GM21447 (cell line): Measurements from ENCODE around the gene LRRC26.

ENCODE experiments used
- ATAC-seq: cut with Tn5 transposase; IDR thresholded peaks from one replicate; pipeline ENCODE4 v1.9.1; 2021; ENCODE audit not compliant: unreplicated experiment

LRRC26 gene, protein sequence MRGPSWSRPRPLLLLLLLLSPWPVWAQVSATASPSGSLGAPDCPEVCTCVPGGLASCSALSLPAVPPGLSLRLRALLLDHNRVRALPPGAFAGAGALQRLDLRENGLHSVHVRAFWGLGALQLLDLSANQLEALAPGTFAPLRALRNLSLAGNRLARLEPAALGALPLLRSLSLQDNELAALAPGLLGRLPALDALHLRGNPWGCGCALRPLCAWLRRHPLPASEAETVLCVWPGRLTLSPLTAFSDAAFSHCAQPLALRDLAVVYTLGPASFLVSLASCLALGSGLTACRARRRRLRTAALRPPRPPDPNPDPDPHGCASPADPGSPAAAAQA

DNA sequence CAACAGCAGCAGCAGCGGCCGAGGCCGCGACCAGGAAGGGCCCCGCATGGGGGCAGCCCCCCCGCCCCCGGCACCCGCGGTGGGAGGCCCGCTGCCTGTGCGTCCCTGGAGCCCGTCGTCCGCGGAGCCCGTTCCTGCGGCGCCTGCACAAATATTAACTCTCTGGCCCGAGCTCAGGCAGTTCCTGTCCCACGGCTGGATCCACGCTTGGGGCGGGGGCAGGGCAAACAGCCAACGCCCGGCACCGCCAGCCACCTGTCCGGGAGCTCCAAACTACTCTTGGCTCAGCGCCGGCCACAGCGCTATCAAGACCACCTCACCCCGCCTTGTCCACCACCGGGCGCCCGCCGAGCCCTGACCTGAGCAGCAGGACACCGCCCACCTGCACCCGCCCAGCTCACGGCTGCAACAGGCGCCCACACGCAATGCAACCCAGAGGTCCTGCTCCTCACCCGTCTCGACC, at the start of gene LRRC26:
Gene LRRC26 (minus strand): TSS at position 156 of the 463 bp plus-strand sequence. CDS start 108 bp downstream, at position 48.
- ATAC-seq, result no peak

DNA sequence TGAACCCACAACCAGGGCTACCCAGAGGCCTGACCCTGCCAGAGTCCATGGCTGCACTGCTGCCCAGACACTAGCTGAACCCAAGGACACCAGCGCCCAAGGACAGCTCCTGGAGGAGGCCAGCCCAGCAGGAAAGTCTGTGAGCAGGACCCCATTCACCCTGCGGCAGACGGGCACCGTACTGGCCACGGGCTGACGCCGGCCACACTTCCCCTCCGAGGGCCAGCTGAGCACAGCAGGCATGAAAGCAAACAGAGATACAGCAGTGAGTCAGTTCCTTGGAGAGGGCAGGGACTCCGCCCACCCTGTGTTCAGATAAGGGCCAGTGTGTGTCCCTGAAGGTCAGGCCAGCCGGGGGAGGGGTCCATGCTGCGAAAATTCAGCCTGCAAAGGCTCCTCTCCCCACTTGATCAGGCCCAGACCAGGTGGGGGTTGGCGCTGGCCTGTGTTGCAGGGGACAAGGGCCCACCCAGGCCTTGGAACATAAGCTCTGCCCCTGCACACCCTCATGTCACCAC, 49.0 kb upstream of the LRRC26 start:
- ATAC-seq, result no peak

DNA sequence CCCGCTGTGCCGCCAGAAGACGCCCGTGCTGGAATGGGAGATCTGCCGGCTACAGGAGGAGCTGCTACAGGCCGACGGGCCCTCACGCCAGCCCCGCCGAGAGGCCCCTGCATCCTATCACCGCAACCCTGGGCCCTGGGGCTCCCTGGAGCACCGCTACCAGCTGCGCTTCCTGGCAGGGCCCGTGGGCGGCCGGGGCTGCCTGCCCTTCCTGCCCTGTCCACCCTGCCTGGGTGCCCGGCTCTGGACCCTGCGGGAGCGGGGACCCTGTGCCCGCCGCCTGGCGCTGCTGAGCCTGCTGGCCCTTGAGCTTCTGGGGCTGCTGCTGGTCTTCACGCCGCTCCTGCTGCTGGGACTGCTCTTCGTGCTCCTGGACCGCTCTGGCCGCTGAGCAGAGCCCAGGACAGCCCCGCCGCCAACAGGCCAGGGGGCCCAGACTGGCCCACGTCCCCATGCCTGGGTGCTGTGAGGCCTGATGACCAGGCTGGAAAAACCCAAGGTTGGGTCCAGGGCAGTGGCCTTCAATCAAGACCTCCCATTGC, 48.4 kb upstream of the LRRC26 start:
- no peak for ATAC-seq

DNA sequence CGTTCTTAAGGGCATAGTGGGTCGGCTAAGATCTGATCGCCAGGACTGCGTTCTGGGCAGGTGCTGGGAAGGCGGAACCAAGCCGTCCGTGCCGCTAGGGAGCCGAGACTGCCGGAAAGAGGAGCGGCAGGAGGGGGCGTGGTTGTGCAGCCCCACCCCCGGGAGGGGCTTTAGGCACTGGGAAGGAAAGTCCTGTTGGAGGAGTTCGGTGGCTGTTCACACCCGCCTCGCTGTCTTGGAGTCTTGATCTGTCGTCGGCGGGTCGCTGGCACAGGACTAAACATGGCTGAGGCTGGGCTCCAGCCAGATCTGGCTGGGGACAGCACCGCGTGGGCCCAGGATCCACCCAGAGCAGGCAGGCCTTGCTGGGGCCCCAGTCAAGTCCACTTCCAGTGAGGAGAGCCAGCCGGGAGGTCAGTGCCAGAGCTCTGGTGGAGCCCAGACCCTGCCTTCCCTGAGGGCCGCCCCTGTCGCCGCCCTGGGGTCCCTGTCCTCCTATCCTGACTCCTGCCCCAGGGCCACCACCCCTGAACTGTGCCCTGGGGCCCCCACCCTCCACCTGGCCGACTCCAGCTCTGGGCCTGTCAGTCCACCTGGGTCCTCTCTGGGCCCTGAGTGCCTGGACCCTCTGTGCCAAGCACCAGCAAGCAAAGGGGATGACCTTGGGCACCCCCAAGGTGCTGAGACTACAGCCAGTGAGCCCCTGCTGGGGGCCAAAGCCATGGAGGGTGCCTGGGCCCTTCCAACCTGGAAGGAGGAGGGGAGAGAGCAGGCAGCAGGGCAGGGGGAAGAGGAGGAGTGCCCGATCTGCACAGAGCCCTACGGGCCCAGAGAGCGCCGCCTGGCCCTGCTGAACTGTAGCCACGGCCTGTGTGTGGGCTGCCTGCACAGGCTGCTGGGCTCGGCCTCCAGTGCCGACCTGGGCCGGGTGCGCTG, 47.7 kb upstream of the LRRC26 start:
- no peak for ATAC-seq

DNA sequence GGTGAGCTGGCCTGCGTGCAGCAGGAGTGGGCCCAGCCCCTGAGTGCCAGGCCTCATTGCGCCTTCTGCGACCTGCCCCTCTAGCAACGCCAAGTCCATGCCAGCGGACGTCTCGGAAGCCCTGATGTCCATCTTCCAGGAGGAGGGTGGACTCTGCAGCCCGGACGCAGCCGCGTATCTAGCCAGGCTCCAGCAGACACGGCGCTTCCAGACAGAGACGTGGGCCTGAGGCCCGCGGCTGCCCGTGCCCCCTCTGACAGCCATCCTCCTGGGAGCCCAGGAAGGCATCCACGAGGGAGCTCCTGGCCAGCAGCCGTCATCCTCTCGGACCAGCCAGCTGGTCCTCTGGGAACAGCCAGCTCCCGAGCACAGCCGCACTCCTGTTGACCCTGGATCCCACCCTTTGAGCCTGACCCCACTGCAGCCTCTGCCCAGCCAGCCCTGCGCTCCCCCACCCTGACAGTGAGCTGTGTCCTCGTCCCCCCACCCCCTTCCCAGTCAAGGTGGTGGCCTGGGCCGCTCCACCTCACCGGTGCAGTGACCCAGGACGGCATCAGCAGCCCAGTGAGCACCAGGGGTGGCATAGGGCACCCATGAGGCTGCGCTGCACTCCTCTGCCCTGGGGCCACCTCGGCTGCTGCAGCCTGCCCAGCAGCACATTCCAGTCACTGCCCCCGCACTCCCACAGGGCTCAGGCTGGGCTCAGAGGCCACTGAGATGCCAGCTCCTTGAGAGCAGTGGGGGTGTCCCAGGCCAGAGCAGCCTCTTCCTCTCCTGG, 46.5 kb upstream of the LRRC26 start:
- no peak for ATAC-seq

DNA sequence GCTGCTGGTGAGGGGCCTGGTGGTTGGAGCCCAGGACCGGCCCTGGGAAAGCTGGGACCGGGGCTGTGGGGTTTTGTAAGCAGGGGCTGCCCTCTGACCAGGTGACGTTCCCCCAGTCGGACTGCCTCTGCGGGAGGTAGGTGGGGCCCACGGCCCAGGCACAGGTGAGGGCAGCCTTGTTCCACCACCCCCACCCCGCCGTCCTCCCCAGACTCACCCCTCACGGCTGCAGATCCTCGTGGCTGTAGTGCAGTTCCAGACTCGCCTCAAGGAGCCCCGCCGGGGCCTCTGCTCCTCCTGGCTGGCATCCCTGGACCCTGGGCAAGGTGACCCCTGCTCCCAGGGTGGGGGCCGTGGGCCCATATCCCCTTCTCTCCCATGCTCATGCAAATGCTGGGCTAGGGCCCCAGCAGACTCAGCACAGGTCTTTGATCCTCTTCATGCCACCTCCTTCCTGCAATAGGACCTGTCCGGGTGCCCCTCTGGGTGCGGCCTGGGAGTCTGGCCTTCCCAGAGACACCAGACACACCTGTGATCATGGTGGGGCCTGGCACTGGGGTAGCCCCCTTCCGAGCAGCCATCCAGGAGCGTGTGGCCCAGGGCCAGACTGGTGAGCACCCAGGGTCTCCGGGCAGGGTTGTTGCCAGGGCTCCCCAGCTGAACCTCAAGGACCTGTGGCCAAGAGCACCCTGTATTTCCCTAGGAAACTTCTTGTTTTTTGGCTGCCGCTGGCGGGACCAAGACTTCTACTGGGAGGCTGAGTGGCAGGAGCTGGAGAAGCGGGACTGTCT, 45.5 kb upstream of the LRRC26 start:
- no peak for ATAC-seq

DNA sequence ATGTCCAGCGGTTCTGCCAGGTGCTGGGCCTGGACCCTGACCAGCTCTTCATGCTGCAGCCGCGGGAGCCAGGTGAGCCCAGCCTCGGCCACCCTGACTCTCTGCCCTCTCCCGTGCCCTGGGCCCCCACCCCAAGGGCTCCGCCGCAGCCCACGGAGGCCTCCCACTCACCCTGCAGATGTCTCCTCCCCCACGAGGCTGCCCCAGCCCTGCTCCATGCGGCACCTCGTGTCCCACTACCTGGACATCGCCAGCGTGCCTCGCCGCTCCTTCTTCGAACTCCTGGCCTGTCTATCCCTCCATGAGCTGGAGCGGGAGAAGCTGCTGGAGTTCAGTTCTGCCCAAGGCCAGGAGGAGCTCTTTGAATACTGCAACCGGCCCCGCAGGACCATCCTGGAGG, 44.8 kb upstream of the LRRC26 start:
- ATAC-seq, result no peak

DNA sequence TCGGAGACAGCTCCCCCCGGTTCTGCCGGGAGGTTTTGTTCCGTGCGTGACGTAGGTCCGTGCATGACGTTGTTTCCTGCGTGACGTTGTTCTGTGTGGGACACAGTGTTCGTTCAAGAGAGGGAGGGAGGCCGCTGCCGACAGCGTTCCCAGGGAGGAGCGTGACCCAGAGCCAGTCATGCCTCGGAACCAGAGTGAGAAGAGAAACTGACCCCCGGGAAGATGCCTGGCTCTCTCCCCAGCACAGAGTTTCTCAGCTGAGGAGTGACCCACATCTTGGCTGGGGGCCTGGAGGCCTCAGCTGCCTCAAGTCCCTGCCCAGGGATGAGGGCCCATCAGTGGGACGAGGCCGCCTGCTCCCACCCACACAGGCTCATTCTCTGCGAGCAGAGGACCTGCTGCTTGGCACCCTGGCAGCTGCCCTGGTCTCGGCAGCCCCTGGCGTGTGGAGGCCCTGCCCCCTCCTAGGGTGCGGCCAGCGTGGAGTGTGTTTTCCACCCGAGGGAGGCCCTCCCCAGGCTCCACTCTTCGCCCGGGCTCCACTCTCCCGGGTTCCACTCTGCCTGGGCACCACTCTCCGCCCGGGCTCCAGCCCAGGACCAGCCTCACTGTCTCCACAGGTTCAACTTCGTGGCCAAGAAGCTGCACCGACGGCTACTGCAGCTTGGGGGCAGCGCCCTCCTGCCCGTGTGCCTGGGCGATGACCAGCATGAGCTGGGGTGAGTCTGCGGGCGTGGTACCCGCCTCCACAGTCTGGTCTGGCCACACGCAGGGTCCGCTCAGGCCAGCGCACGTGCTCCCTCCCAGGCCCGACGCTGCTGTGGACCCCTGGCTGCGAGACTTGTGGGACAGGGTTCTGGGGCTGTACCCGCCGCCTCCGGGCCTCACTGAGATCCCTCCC, 43.6 kb upstream of the LRRC26 start:
- no peak for ATAC-seq

DNA sequence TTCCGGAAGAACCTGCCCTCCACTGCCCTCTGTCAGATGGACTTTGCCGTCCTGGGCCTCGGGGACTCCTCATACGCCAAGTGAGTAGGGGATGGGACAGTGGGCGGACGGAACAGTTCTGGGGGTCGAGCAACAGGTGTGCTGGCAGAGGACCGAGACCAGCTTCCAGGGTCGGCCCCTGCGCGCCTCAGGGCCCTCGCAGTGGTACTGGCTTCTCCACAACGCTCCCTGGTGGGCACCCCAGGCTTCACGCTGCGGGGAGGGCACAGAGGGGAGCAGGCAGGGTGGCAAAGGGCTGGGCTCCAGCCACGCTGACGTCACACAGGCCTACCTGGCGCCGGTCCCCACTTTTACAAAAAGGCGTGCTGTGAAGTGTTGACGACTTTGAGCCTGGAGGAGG, 42.7 kb upstream of the LRRC26 start:
- ATAC-seq, result no peak

DNA sequence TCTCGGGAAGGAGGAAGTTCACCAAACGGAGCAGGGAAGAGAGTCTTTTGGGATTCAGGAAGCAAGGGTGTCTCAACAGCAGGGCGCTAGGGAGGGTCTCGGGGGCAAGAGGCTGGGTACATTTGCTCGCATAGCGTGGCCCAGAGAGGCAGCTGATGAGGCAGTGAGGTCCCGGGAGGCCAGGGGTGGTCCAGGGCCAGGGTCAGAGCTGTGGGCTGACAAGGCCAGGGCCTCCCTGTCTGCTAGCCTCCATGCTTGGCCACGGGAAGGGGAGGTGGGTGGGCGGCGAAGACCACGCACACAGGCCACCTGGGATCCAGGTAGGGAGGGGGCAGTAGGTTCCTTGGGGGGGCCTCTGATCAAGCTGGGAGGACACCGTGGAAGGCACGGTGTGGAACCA, 41.7 kb upstream of the LRRC26 start:
- ATAC-seq, result no peak

DNA sequence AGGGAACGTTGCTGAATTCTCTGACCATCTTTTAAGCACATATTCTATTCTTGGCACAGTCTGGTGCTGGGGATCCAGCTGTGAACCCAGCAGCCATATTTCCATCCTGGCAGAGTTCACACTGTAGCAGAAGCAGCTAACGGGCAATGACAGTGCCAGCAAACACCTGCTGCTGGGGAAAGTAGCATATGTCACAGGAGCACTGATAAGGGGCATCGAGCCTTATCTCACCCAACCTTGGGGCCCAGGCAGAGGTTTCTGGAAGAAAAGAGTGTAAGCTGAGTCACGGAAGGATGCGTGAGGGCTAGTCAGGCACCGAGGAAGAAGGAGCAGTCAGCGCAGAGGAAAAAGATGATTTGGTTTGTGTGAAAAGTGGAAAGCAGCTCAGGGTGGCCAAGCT, 36.8 kb upstream of the LRRC26 start:
- ATAC-seq, result no peak

DNA sequence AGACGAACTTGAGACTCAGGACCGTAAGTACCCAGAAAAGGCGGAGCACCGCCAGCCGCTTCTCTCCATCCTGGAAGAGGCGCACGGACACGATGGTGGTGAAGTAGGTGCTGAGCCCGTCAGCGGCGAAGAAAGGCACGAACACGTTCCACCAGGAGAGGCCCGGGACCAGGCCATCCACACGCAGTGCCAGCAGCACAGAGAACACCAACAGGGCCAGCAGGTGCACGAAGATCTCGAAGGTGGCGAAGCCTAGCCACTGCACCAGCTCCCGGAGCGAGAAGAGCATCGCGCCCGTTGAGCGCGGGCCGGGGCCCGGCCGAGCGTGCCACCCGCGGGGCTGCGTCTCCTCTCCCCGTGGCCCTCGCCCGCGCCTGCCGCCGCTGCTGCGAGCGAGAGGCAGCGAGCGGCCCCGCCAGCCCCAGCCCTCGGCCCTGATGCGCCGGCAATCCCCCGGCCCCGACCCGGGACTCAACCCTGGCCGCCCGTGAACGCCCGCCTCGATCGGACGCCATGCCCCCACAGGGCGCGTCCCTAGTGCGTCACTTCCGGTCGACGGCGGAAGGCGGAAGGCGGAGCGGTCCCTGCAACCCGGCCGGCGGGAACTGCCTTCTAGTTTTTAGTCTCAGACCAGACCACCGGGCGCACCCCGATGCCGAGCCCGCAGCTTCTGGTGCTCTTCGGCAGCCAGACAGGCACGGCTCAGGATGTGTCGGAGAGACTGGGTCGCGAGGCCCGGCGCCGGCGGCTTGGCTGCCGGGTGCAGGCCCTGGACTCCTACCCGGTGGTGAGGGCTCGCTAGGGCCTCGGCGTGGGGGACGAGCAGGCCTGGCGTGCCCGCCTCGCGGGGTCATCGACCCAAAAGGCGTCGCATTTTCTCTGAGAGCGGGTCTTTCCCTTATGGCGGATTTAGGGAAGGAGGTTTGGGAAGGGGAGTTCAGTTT, 35.5 kb upstream of the LRRC26 start, which contains the start of the genes NDOR1 and TMEM203:
Gene NDOR1 (plus strand): TSS at position 575 of the 944 bp plus-strand sequence. CDS start 78 bp downstream, at position 653.
Gene TMEM203 (minus strand): TSS at position 523 of the 944 bp plus-strand sequence. CDS start 234 bp downstream, at position 289.
- ATAC-seq, result peak; percentile 33

DNA sequence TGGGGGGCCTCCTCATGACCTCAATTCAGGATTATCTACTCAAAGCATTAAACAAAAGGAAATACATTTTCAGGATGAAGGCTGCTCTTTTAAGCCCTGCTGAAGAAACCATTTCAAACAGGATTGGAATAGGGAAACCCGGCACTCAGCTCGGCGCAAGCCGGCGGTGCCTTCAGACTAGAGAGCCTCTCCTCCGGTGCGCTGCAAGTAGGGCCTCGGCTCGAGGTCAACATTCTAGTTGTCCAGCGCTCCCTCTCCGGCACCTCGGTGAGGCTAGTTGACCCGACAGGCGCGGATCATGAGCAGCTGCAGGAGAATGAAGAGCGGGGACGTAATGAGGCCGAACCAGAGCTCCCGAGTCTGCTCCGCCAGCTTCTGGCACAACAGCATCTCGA, 34.9 kb upstream of the LRRC26 start:
- no peak for ATAC-seq

DNA sequence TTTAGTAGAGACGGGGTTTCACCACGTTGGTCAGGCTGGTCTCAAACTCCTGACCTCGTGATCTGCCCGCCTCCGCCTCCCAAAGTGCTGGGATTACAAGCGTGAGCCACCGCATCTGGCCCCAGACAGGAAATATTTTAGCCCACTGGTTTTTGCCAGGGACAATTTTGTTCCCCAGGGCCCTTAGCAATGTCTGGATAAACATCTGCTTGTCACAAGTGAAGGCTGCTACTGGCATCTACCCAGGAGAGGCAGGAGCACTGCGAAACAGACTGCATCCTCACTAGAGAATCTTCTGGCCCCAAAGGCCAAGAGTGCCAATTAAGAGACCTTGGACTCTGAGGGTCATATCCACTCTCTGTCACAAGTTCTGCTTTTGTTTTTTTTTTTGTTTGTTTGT, 33.1 kb upstream of the LRRC26 start:
- ATAC-seq, result no peak

DNA sequence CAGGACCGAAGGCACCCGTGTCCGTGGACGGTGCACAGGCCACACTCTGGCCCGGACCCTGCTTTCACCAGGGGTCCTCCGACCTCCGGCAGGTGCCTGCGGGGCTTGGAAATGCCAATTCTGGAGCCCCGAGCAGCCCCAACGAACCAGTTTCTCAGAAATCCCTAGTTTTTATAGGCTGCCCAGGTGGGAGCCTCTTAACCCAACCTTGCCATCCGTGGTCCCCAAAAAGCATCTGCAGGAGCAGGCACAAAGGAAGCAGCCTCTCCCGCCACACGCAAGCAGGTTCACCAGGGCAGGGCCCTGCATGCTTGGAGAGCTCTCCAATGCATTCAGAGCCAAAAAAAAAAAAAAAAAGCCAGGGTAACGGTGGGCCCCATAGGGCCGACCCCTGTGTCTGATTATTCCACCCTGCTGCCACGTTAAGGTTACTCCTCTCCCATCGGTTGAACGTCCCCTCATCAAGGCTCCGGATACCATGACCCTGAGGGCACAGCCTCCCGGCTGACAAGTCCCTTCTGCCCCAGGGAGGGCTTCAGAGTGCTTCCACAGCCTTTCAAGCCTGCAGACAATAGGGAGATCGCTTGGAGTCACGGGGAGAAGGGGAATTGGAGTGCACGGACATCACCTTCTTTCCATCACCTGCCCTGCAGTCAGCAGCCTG, 31.5 kb upstream of the LRRC26 start:
- no peak for ATAC-seq

DNA sequence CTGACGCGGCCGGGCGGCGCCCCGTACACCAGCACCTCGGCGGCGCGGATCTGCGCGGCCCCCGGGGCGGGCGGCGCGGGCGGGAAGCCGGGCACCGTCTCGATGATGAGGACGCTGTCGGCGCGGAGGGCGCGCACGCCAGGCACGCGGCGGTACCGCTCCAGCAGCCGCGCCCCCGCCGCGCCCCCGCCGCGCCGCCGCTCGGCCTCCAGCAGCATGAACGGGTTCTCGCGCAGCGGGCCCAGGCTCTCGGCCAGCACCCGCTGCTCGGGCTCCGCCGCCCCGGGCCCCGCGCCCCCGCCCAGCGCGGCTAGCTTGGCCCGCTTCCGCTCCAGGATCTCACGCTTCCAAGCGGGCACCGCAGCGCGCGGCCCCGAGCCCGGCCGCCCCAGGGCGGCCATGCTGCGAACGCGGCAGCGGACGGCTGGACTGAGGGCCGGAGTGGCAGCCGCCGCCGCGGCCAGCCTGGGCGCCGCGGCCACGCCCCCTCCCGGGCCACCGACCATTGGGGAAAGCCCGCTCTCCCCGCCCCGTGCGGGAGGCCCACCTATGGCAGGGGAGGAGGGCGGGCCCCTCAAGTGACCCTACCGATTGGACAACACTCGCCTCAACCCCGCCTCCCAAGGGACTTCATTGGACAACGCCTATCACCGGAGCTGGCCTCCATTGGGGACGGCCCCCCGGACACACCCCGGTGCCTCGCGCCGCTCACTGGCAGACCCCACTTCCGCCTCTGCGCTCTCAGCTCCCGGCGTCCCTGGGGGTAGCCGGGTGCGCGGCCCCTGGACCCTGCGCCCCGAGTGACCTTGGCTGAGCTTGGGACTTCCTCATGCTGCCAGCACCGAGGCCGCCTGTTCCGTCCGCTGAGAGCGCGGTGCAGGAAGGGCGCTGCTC, 30.7 kb upstream of the LRRC26 start, which contains the start of gene TPRN:
Gene TPRN (minus strand): TSS at position 431 of the 894 bp plus-strand sequence. CDS start 30 bp downstream, at position 401.
- peak; percentile 90 for ATAC-seq
